VCaP (cell line): Measurements from ENCODE around the gene VOPP1.

Experiments used
- H3K27ac ChIP-seq: fragments of 450-650 bp; 2 replicates; pipeline ENCODE4 v1.5.1; 2017
- TF ChIP-seq, protein P1 (sequence below): fragments of 450-650 bp; conservative IDR thresholded peaks from 2 replicates; pipeline ENCODE4 v1.5.1; 2017; ENCODE audit warnings: mild to moderate bottlenecking, moderate library complexity

Gene VOPP1

DNA sequence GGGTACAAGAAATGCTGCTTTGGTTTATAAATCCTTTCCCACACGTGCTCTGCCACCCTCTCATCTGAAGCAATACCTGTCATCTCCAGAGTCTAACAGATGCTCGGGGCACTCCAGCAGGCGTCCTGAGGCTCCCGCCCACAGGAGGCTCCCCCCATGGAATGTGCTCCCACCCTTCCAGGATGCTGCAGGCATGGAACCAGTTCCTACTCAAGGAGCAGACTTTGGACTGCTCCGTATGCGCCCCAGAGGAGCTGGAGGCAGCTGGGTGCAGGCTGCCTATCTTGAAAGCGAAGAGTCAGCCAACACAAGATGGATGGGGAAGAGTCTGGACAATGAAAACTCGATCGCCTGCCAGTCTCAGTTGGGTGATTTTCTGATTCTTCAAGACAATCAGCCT is 75.4 kb downstream of the VOPP1 start:
- TF ChIP-seq, protein P1, sequence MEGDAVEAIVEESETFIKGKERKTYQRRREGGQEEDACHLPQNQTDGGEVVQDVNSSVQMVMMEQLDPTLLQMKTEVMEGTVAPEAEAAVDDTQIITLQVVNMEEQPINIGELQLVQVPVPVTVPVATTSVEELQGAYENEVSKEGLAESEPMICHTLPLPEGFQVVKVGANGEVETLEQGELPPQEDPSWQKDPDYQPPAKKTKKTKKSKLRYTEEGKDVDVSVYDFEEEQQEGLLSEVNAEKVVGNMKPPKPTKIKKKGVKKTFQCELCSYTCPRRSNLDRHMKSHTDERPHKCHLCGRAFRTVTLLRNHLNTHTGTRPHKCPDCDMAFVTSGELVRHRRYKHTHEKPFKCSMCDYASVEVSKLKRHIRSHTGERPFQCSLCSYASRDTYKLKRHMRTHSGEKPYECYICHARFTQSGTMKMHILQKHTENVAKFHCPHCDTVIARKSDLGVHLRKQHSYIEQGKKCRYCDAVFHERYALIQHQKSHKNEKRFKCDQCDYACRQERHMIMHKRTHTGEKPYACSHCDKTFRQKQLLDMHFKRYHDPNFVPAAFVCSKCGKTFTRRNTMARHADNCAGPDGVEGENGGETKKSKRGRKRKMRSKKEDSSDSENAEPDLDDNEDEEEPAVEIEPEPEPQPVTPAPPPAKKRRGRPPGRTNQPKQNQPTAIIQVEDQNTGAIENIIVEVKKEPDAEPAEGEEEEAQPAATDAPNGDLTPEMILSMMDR, result no peak
- H3K27ac ChIP-seq, result no peak overlapping the region

DNA sequence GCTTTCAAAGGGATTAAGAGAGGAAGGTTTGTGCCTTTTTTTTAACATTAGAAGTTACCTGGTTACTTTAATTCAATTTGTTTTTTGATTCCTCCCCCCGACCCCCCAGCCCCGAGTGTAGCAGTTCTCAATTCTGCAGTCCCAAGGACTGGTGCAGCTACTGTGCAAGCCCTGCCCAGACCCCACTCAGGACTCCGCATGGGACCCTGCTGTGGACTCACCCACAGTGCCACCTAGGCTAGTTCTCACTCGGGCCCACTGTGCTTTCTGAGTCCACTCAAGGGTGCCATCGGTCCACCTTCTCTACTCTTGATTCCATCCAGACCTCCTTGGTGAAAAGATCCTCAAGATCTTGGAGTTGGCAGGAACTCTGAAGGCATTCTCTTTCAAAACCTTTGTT is 77.4 kb downstream of the VOPP1 start:
- no peak overlapping the region for H3K27ac ChIP-seq
- TF ChIP-seq, protein P1, result no peak

DNA sequence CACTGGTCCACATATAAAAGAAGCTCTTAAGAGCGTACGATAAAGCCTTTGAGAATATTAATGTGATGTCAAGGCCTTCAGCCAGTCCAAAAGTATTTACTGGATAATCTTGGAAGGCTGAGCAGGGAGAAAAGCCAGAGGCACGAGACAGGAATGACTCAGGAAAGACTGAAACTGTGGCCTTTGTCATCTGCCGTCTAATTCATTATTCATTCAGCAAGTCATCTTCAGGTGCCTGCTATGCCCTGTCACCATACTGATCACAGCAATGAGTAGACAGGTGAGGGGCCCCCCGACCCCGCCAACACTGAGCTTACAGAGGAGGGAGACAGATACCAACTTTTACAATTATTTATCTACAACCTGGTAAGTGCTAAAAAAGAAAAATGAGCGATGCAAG is 78.9 kb downstream of the VOPP1 start:
- no peak overlapping the region for H3K27ac ChIP-seq
- TF ChIP-seq, protein P1, result no peak

DNA sequence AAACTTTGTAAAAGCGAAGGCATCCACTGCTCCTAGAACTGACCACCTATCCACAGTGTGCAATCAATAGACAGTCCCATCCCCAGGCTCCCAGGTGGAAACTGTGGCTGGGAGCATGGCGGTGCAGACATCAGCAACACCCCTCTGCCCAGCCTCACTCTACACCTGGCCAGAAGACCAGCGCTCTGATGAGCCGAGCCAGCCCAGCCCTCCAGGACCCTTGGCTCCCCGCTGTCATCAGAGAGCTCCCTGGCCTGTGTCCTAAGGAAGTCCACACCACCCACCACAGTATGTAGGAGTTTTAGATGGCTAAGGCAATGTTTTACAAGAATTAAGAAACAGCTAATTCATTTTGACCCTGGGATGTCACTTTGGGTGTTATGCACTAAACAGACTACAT is 81.0 kb downstream of the VOPP1 start:
- TF ChIP-seq, protein P1, result no peak
- no peak overlapping the region for H3K27ac ChIP-seq

DNA sequence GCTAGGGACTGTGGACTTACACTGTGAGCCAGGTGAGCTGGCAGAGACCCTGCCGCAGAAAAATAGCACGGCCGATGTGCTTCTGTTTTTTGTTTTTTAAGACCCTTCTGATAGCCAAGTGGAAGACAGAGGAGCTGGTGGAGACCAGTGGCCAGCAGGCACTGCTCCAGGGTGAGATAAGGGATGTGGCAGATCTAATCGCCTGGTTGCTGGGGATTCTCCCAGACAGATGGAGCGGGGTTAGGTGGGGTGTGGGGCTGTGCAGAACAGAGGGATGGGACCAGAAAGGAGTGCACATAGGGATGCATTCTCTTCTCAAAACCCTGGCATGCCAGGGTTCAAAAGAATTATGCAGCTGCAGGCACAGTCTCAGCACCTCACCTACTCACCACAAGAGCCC is 82.2 kb downstream of the VOPP1 start:
- TF ChIP-seq, protein P1, result no peak
- H3K27ac ChIP-seq, result no peak overlapping the region

DNA sequence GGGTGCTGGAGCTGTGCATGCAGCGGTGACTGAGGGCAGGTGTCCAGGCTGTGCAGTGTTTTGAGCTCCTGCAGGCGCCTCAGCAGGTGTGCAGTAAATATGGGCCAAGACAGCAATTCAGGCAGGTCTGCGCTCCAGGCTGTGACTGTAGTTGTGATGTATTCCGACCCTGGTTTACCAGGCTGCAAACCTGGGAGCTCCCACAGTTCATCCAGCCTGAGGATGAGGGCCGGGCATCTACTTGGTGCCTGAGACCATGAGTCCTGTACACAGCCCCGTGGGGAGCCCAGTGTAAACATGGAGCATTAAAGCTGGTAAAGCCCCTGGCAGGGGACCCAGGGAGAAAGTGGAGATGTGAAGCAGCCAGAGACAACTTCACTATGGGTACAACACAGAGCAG is 82.8 kb downstream of the VOPP1 start:
- TF ChIP-seq, protein P1, result no peak
- no peak overlapping the region for H3K27ac ChIP-seq

DNA sequence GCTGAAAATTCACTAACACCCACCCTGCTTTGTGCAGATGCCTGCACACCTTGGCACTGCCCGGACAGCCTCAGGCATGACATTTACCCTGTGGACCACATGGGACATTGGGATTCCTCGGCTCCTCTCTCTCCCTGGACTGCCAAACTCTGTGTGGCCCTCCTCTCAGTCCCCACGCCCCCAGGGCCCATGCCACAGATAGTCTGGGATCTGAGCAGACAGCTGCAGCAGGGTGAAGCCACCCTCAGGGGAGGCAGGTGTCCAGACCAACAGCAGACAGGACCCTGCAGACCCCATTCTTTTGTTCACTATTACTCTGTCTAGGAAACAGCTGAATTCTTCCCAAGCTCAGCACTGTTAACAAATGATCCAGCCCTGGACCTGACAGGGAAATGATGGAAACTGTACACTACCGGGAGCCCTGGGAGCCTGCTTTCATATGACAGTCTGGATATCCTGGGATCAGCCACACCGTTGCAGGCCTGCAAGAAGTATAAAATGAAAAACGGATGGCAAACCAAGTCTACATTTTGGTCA is 83.4 kb downstream of the VOPP1 start:
- TF ChIP-seq, protein P1, result no peak
- no peak overlapping the region for H3K27ac ChIP-seq
